OCI-LY7 (cell line): ENCODE data around the gene FA2H.

Source experiments
- EZH2phosphoT487 ChIP-seq: fragments of 200-600 bp; sonication (generic); IDR thresholded peaks from 2 replicates; pipeline ENCODE4 v1.6.1; 2018; ENCODE audit warnings: low read depth, borderline replicate concordance, mild to moderate bottlenecking, mixed run types, antibody characterized with exemption, low read length, moderate library complexity, mixed read lengths
- TF ChIP-seq, protein P1 (sequence below): fragments of 200-600 bp; sonication (generic); conservative IDR thresholded peaks from 2 replicates; pipeline ENCODE4 v1.5.1; 2014; ENCODE audit warnings: mild to moderate bottlenecking, antibody characterized with exemption, low read length, moderate library complexity, mixed read lengths

DNA sequence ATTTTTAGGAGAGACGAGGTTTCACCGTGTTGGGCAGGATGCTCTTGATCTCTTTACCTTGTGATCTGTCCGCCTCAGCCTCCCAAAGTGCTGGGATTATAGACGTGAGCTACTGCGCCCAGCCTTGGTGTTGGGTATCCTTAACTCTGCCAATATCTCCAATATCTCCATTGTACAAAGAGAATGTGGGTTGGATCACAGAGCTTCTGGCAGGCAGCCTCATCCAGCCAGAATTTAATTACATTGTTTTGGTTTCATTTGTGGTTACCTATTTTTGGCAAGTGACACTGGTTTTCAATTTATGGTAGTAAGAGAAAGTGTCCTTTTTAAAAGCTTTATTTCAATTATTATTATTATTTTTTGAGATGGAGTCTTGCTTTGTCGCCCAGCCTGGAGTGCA is 93.9 kb downstream of the FA2H start:
- TF ChIP-seq, protein P1, sequence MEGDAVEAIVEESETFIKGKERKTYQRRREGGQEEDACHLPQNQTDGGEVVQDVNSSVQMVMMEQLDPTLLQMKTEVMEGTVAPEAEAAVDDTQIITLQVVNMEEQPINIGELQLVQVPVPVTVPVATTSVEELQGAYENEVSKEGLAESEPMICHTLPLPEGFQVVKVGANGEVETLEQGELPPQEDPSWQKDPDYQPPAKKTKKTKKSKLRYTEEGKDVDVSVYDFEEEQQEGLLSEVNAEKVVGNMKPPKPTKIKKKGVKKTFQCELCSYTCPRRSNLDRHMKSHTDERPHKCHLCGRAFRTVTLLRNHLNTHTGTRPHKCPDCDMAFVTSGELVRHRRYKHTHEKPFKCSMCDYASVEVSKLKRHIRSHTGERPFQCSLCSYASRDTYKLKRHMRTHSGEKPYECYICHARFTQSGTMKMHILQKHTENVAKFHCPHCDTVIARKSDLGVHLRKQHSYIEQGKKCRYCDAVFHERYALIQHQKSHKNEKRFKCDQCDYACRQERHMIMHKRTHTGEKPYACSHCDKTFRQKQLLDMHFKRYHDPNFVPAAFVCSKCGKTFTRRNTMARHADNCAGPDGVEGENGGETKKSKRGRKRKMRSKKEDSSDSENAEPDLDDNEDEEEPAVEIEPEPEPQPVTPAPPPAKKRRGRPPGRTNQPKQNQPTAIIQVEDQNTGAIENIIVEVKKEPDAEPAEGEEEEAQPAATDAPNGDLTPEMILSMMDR = no peak
- no peak for TF ChIP-seq EZH2phosphoT487
